HTERT RPE-1 (cell line): ENCODE results near the gene ATG7.
"Not testable (repeated sequence)": the region's sequence is repeated elsewhere in the genome, so short reads cannot be mapped to it uniquely, and the experiment has no call there.

Experiments used
- in situ Hi-C: fragments of 300-500 bp; cut with MboI; formaldehyde crosslinking; loops from 4 replicates; pipeline ENCODE4 v1.14.3; 2020; ENCODE audit warnings: low sequenced_read_pairs

ATG7 gene

GRCh38 chr3:11581237-11582190 is 309.3 kb downstream of the ATG7 start:
- in situ Hi-C loops, result no loop called here

DNA sequence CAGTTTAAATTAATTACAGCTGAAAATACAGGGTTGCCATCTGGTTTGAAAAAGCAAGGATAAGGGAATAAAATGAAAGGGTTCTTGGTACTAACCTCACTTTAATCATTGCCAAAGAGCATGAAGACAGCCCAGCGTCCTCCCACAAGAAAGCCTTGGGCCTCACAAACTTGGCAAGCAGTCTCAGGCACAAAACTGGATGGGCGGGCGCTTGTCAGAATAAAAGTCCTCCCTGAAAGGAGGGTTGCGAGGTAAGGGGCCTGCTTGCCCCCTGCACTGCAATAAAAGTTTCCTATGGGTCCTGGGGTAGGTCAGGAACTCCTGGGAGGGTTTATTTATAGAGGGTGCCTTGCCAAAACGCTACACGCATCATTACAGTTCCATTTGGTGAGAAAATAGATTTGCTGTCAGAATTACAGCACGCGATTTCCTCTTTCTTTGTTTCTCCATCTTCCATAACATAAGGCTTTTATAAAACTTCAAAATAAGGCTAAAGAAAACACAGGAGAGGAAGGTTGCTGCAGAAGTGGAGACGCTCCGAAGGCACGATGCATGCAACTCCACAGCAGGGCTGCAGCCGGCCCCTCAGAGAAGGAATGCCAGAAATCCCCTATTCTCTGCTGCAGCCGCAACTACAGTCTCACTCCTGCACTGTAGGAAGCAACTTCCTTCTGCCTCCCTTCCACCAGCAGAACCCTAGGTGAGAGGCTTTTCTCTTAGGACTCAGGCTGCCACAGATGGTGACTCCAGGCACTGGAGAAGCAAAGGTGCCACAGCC is 310.2 kb downstream of the ATG7 start:
- in situ Hi-C loops, result no loop called here

- in situ Hi-C loops, result no loop called here
Observed at GRCh38 chr3:11583235-11583634, 311.0 kb downstream of the ATG7 start.

DNA sequence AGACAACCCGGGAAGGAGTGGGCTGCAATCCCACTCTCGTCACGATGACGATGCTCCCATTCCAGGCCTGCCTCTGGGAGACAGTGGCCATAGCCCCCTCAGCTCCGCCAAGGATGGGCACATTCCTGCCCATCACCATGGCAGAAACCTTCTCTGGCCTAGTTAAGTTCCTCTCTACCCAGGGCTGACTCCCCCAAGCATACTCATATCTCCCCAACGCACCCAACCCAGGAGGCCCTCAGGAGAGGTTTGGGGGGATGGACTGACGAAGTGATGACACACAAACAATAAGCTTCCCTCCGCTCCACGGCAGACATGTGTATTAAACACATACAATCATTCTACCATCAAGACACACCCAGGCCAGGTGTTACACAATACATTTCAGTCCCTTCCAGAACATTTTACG is 311.4 kb downstream of the ATG7 start:
- in situ Hi-C loops, result no loop called here

DNA sequence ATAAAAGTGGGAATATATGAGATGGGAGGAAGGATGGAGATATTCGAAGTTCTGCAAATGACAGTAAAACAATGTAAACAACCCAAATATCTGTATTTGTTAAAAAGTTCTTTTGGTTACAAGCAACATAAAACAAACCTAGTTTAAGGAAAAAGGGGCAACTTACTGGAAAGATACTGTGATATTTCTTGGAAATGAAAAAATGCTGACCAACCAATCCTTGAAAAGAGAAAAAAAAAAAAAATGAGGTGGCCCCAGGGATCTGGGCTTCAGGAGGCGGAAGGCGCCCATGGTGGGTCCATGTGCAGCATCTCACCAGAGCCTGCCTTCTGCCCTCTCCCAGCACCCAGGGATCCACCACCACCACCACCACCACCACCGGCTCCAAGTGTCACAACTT is 312.4 kb downstream of the ATG7 start:
- in situ Hi-C loops, result no loop called here

GRCh38 chr3:11587766-11588165 is 315.6 kb downstream of the ATG7 start:
- in situ Hi-C loops, result no loop called here

DNA sequence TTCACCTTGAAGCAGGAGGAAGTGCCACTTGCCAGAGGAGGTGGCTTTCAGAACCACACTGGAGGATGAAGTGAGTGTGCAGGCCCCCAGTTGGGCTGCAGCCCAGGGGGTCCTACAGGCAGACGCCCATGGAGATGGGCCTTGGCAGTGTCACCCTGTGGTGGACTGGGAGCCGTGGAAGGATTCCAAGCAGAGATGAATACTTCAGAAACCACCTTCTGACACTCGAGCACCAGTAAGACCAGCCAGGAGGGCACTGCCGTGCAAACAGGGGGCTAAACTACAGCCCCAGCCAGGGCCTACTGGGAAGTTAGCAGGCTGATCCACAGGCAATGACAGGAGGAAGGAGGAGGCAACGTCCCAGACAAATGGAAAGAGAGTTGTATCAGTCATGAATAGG is 316.1 kb downstream of the ATG7 start:
- in situ Hi-C loops, result no loop called here

GRCh38 chr3:11588755-11589154 is 316.6 kb downstream of the ATG7 start:
- in situ Hi-C loops, result no loop called here

GRCh38 chr3:11589706-11590105 is 317.5 kb downstream of the ATG7 start:
- in situ Hi-C loops, result no loop called here

DNA sequence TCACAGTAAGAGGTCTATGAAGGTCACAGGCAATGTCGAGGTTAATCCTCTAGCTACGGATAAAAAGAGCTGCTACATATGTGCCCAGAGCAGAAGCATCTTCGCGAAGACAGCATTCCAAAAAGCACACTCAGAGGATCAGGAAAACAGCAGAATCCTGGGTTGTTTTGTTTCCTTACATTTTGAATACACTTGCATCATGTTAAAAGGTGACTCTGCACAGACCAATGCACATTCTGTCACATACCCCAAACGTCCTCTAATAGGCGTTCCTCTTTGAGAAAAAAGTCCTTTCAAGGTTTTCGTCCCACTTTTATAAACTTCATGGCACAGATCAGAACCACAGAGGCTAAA is 318.8 kb downstream of the ATG7 start:
- in situ Hi-C loops, result no loop called here

DNA sequence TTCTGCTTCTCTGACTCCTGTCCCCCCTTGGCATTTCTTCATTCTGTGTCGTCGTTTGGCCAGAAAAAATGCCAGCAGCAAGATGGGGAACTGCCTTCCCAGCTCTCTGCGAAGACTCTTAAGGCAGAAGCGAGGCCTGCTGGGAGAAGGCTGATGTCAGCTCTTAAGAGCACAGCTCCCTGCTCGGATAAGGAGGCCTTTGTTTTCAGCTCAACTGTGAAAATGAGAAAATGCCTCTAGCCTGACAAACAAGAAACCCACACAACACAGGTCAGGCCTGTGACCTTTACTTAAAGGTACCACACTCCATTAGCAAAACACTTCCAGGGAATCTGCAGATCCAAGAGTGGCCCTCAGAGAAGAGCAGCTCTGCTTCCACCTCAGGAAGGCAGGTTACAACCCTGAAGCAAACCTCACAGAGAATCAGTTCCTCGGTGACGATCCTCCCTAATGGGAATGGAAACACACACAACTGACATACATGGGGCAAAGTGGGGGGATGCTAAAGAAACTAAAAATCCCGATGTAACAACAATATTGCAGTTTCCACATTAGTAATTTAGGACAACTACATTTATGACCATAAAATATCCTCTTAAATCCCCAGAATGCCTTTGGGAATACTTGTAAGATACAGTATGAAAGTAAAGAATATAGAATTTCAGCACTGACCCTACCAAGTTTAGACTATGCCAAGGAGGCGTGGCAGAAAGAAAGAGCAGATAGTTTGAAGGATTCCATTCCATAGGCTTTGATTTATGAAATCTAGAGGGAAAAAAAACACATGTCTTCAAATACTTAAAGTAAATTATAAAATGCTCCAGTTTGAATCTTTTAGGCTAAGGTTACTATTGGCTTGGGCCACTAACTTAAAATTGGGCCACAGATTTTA is 319.4 kb downstream of the ATG7 start:
- in situ Hi-C loops, result no loop called here

GRCh38 chr3:11592445-11593298 is 320.5 kb downstream of the ATG7 start:
- in situ Hi-C loops, result no loop called here

DNA sequence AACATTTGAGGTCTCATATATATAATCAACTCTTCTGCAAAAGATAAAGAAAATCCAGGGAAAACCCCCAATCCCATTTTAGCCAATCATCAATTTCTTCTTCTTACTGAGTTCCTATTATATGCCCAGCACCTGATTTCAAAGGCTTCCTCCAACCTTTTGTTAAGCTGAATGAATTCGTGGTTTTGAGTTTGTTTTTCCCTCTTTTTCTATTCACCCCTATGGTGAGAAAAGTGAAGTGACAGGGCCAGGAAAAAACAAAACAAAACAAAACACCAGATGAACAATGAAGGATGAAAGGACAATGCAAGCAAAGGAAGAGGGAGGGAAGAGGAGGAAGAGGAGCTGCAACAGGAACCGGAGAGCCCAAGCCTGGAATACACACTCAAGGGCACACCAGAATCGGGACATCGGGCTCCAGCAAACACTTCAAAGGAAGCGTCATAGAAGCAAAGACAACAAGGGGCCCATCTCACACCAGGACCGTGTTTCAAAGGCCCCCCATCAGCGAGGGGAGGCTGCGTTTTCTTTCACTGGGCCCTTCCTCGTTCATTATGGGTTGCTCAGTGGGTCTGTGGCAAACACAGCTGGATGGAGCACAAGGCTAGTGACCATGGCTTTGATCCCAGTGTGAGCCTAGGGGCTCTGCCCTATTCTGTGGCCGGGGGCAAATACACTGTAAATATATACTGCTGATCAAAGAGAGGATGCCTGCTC is 321.3 kb downstream of the ATG7 start:
- in situ Hi-C loops, result no loop called here

DNA sequence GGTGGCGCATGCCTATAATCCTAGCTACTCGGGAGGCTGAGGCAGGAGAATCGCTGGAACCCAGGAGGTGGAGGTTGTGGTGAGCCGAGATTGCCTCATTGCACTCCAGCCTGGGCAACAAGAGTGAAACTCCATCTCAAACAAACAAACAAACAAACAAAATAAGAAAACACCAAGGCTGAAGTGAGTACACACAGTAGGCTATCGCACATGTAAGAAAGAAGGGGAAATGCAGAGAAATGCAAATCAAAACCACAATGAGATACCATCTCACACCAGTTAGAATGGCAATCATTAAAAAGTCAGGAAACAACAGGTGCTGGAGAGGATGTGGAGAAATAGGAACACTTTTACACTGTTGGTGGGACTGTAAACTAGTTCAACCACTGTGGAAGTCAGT is 322.8 kb downstream of the ATG7 start:
- in situ Hi-C loops, result not testable (repeated sequence)

DNA sequence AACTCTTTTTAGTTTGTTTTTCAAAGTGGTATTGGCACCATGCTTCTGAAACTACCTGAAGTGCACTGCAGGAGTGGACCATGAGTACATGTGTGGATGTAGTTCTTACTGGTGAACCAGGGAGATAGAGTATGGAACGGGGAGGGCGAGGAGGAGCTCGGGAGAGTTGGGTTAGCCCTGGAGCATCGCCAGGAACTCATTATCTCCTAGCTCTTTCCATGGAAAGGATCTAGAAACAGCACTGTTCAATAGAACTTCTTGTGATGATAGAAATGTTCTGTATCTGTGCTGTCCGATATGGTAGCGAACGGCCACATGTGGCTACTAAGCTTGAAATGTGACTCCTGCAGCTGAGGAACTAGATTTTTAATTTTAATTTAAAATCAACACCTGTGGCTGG is 324.2 kb downstream of the ATG7 start:
- in situ Hi-C loops, result no loop called here

- in situ Hi-C loops, result no loop called here
Observed at GRCh38 chr3:11600501-11601282, 328.5 kb downstream of the ATG7 start.

- in situ Hi-C loops, result no loop called here
Observed at GRCh38 chr3:11601446-11602238, 329.4 kb downstream of the ATG7 start.

- in situ Hi-C loops, result no loop called here
Observed at GRCh38 chr3:11602239-11602840, 330.1 kb downstream of the ATG7 start.
